Smooth muscle cell (in vitro differentiated cells): ENCODE measurements around the gene ANAPC5. TPM values are rescaled to one million over a fixed set of nuclear protein-coding genes. Genes with fewer than 3 reads are reported as not detected.

ENCODE experiments used
- DNase-seq: peaks from one replicate; lab custom pipeline; 2025; ENCODE audit not compliant: unreplicated experiment; lab: John Stamatoyannopoulos, UW
- H2AFZ ChIP-seq: fragments of 200-600 bp; sonication (generic); 2 replicates; pipeline ENCODE4 v1.6.0; 2016; ENCODE audit warnings: antibody characterized with exemption, low read depth, mild to moderate bottlenecking
- H3F3A ChIP-seq: fragments of 200-600 bp; sonication (generic); 2 replicates; pipeline ENCODE4 v1.6.0; 2017; ENCODE audit warnings: antibody characterized with exemption, low read depth
- H3K27ac ChIP-seq: fragments of 200-600 bp; sonication (generic); 2 replicates; pipeline ENCODE4 v1.5.1; 2016; ENCODE audit warnings: low read depth, mild to moderate bottlenecking
- H3K27me3 ChIP-seq: fragments of 200-600 bp; sonication (generic); 2 replicates; pipeline ENCODE4 v1.6.1; 2016; ENCODE audit warnings: low read depth, mild to moderate bottlenecking
- H3K36me3 ChIP-seq: fragments of 200-600 bp; sonication (generic); 2 replicates; pipeline ENCODE4 v1.5.1; 2016; ENCODE audit warnings: low read depth
- H3K4me1 ChIP-seq: fragments of 200-600 bp; sonication (generic); 2 replicates; pipeline ENCODE4 v1.5.1; 2016; ENCODE audit warnings: low read depth
- H3K4me2 ChIP-seq: fragments of 200-600 bp; sonication (generic); 2 replicates; pipeline ENCODE4 v1.6.0; 2016; ENCODE audit warnings: mild to moderate bottlenecking
- H3K4me3 ChIP-seq: fragments of 200-600 bp; sonication (generic); 2 replicates; pipeline ENCODE4 v1.5.1; 2016; ENCODE audit warnings: mild to moderate bottlenecking
- H3K79me2 ChIP-seq: fragments of 200-600 bp; sonication (generic); 2 replicates; pipeline ENCODE4 v1.6.0; 2016; ENCODE audit warnings: low read depth, mild to moderate bottlenecking
- H3K9ac ChIP-seq: fragments of 200-600 bp; sonication (generic); 2 replicates; pipeline ENCODE4 v1.6.0; 2016; ENCODE audit warnings: low read depth
- H3K9me3 ChIP-seq: fragments of 200-600 bp; sonication (generic); replicated peaks from 2 replicates; pipeline ENCODE4 v1.5.1; 2016; ENCODE audit warnings: low read depth
- H4K20me1 ChIP-seq: fragments of 200-600 bp; sonication (generic); 2 replicates; pipeline ENCODE4 v1.6.0; 2016; ENCODE audit warnings: low read depth
- CTCF ChIP-seq: fragments of 200-600 bp; sonication (generic); IDR thresholded peaks from 2 replicates; pipeline ENCODE4 v1.5.1; 2017; ENCODE audit warnings: borderline replicate concordance, mild to moderate bottlenecking, antibody characterized with exemption; ENCODE audit not compliant: insufficient read depth, poor library complexity, severe bottlenecking
- WGBS: methylation state at CpG from one replicate; pipeline ENCODE4 v1.1.7; 2016; ENCODE audit warnings: low lambda C conversion rate; 5-methylcytosine and 5-hydroxymethylcytosine counted together
- polyA plus RNA-seq: library from polyadenylated mRNA; unstranded; fragments of >200 nt; fragmentation: Nextera tagmentation; extraction: Ambion mirVana; gene quantifications from 2 replicates; pipeline ENCODE4 v1.2.1, GENCODE V29; 2016
- total RNA-seq: library from RNA; depleted of rRNA; stranded (reverse); fragments of >200 nt; gene quantifications from 2 replicates; pipeline ENCODE4 v1.2.3, GENCODE V29; 2014

ANAPC5 gene
- total and polyA plus RNA-seq, 2 experiments from 2014 or later, result 109 to 121 TPM

GRCh38 chr12:121288158-121288845, 63.9 kb downstream of the ANAPC5 start:
- 72% methylated on average over 10 of the region's 10 CpGs for WGBS
- peaks cover 5% of the 10 kb centered on the region for H3K79me2 ChIP-seq
- peaks cover 69% of the 10 kb centered on the region for H4K20me1 ChIP-seq
- H3K27ac ChIP-seq, result no peak overlapping the region
- H3K9me3 ChIP-seq, result no peaks in the 10 kb centered on the region
- no peak for DNase-seq
- no peak for TF ChIP-seq CTCF
- H3K36me3 ChIP-seq, result no peaks in the 10 kb centered on the region
- peaks cover 6% of the 10 kb centered on the region for H3K4me1 ChIP-seq
- H3K27me3 ChIP-seq, result no peaks in the 10 kb centered on the region
- no peak overlapping the region for H3K9ac ChIP-seq
- no peaks in the 10 kb centered on the region for H3F3A ChIP-seq
- no peak overlapping the region for H3K4me2 ChIP-seq
- no peak overlapping the region for H3K4me3 ChIP-seq
- no peak overlapping the region for H2AFZ ChIP-seq

GRCh38 chr12:121287267-121287954, 64.8 kb downstream of the ANAPC5 start:
- Histone ChIP-seq H3K9me3 (no peaks in the 10 kb centered on the region), H2AFZ (no peak overlapping the region), H3K9ac (no peak overlapping the region), H3K4me3 (no peak overlapping the region), H3K79me2 (peaks cover 5% of the 10 kb centered on the region), H3K36me3 (no peaks in the 10 kb centered on the region), H3K4me1 (peaks cover 6% of the 10 kb centered on the region), H3F3A (no peaks in the 10 kb centered on the region), H3K27me3 (no peaks in the 10 kb centered on the region), H3K4me2 (no peak overlapping the region), H3K27ac (no peak overlapping the region), H4K20me1 (peaks cover 77% of the 10 kb centered on the region)
- WGBS, result 89% methylated on average over 10 of the region's 10 CpGs
- no peak for TF ChIP-seq CTCF
- DNase-seq, result no peak

- Histone ChIP-seq H3K4me3 (no peak overlapping the region), H3K79me2 (peaks cover 8% of the 10 kb centered on the region), H3K27ac (no peak overlapping the region), H2AFZ (no peak overlapping the region), H3K9me3 (no peaks in the 10 kb centered on the region), H3K27me3 (no peaks in the 10 kb centered on the region), H3K36me3 (no peaks in the 10 kb centered on the region), H3K9ac (no peak overlapping the region), H3K4me2 (no peak overlapping the region), H3K4me1 (peaks cover 6% of the 10 kb centered on the region), H3F3A (no peaks in the 10 kb centered on the region), H4K20me1 (peaks cover 78% of the 10 kb centered on the region)
- no peak for DNase-seq
- TF ChIP-seq CTCF, result no peak
- WGBS, result 95% methylated on average over 1 of the region's 1 CpG
Measured at GRCh38 chr12:121285856-121286255, 66.4 kb downstream of the ANAPC5 start.
